GM21367 (cell line): ENCODE results near the gene PALD1.
"Not testable (repeated sequence)": the region's sequence is repeated elsewhere in the genome, so short reads cannot be mapped to it uniquely, and the experiment has no call there.

Experiments
- ATAC-seq: cut with Tn5 transposase; IDR thresholded peaks from one replicate; pipeline ENCODE4 v1.9.1; 2021; ENCODE audit not compliant: unreplicated experiment

Gene PALD1

DNA sequence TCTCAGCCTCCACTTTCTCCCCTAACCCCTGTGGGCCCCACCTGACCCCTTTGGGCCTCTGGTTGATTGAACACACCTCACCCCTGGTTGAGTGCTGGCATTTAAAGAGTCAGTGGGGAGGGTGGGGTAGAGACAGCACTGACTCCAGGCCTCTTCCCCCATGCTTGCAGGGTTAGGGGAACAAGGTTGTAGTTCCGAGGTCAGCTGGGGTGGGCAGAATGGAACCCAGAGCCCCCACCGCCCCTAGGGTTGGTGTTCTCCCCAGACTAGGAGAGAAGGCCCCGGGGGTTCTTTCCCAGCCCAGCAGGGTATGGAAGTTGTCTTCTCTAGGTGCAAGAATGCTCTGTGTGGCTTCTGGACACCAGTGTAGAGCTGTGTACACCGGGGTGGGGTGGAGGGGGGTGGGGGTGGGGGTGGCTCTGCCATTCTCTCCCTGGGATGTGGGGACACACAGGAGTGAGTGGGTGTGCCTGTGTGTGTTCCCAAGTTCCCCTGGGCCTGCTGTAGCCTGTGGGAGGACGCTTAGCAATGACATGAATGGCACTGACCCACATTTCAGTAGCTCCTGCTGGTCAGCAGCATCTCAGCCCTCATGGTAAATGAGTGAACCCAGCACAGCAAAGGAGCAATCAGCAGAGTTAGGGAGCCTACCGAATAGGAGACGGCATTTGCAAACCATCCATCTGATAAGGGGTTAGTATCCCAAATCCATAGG lies 90.4 kb downstream of the PALD1 start:
- no peak for ATAC-seq

DNA sequence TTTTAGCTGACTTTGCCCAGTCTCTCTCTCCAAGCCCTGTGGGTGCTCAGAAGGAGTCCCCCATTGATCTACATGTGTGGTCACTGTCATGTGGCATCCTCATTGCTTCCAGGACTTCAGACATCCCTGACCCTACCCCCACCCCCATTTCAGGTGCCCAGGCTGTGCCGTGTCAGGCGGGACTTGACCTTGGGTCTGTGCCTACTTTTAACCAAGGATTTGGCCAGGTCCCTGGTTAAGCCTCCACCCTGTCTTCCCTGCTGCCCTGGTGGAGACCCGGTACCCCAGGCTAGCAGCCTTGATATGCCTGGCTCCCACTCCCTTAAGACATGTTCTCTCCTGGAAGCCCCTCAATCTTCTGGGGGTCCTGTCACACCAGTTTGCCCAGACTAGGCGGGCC lies 92.7 kb downstream of the PALD1 start:
- no peak for ATAC-seq

DNA sequence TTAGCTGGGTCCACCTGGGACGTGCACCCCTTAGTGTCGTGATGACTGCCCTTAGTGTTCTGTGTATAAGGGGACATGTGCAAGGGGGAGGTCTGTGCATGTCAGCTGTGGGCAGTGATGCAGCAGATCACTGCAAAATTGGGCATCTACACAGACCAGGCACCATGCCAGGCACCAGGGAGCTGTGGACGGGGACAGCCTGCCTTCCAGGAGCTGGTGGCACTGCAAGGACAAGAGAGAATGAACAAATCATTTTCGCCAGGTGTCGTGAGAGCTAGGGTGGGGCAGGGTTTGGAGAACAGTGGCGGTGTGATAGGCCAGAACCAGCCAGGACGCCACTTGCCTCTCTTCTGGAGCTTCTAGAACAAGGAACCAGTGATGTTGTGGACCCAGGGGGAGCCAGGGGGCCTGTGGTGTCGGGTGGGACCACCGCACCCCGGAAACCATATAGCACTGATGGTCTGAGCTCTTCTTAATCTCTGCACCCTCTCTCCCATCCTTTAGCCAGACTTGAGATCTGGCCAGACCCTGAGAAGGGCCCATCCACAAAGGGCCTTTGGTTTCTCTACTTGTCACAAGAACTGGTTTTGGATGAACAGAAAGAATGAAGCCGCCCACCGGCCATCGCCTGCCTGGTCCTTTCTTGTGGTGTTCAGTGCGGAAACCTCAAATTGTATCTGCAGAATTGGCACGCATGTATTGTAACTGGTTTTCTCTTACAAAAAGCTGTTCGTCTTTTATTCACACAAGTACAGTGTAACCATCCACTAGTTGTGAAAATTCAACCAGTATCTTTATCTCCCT lies 93.3 kb downstream of the PALD1 start:
- no peak for ATAC-seq

DNA sequence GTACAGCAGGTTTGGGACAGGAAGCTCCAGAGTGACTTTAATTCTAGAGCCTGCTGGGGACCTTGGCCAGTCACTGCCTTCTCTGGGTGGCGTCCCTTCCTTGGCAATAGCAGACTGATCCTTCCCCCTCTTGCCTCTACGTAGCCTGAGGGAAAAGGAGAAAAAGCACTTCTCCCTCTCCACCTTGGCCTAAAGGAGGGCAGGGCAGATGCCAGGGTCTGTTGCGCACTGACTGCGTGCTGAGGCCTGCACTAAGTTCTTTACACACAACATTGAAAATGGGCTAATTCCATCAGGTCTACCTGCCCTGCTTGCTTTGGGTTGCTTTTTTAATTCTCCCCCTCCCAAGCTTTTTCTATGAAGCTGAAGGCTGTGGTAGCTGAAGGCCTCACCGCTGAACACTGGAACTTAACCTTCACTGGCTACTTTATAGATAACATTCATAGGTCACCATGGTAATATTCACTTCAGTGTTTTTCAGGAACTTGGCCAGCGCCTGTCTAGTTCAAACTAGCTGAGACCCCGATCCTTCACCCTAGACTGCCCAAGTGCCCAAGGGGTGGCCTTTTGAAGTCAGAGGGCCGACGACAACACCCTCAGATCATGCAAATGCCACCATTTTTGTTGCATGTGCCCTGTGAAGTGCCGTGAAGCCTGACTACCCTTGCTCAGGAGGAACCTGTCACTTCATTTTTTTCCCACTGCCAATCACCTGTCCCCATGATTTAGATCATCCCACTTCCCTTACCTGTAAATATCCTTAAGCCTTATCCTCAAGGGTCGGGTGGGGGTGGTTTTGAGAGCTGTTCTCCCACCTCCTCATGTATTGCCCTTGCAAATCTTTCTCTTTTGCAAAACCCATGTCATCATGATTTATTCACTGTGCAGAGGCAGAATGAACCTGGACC lies 95.3 kb downstream of the PALD1 start:
- ATAC-seq: no peak

DNA sequence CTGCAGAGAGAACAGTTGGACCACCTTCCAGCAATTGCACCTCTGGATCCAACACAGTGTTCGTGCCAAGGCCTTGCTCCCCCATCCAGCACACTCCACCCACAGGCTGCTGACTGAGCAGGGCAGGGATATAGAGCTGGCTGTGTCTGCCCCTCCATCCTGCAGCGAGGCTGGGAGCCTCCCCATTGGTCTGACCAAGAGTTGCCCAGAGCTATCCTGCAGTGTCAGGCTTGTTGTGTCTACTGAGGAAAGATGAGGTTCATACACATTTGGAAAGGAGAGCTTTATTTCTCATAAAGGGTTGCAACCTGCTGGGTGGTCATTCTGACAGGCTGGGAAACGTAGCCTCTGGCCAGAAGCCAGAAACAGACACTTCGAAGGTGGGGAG lies 96.9 kb downstream of the PALD1 start:
- no peak for ATAC-seq

DNA sequence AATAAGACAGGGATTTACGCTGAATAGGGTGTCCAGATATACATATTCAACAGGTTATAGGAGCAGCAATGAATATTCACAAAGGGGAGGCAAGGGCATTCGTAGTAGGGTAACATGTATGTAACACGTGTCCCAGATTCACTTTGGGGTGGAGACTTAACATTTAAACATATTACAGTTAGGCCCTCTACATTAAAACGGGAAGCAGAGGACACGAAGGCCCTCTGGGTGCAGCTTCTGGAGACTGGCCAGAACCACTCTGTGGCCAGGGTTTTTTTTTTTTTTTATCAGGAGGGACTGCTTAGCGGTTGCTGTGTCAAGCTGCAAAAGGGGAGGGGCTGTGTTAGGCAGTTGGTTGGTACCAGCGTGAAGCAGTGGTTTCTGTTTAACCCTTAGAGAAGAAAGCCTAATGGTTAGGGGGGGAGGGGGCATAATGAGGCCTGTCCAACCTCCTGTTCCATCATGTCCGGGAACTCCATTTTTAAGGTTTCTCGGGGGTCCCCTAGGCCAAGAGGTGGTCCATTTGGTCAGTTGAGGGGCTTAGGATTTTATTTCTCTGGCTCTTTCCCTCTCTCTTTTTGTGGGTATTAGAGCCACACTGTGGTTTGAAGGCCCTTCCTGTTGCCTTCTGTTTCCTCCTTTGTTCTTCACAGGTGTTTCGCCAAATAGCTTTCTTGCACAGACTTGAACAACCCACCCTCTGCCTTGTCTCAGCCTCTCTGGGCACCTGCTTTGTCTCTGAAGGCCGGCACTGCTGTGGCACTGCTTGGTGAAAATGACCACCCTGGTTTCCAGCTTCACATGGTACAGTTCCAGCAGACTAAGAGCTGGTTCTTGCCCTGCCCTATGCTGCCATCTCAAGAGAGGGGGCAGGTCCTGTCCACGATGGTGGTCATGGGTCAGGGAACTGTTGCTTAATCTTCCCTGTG lies 97.6 kb downstream of the PALD1 start:
- peak; percentile 34 for ATAC-seq

DNA sequence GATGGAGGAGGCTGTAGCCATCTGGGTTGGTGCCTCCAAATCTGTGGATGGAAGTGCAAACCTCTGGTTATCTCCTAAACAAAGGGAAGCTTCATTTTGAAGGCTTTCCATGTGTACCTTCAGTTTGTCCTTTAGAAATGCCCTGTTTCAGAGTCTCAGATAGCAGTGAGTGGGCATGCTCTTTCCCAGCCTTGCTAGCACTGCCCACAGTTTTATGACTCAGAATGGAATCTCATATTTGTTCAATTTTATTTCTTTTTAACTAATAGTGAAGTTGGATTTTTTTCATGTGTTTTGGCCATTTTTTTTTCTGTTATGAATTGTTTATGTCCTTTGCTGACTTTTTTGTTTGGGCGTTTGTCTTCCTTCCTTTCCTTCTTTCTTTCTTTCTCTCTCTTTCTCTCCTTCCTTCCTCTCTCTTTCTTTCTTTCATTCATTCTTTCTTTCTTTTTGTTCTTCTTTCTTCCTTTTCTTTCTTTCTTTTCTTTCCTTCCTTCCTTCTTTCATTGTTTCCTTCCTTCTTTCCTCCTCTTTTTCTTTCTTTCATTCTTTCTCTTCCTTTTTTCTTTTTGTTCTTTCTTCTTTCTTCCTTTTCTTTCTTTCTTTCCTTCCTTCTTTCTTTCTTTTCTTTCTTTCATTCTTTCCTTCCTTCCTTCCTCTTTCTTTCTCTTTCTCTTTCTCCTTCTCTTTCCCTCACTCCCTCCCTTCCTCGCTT lies 98.4 kb downstream of the PALD1 start:
- ATAC-seq: no peak

DNA sequence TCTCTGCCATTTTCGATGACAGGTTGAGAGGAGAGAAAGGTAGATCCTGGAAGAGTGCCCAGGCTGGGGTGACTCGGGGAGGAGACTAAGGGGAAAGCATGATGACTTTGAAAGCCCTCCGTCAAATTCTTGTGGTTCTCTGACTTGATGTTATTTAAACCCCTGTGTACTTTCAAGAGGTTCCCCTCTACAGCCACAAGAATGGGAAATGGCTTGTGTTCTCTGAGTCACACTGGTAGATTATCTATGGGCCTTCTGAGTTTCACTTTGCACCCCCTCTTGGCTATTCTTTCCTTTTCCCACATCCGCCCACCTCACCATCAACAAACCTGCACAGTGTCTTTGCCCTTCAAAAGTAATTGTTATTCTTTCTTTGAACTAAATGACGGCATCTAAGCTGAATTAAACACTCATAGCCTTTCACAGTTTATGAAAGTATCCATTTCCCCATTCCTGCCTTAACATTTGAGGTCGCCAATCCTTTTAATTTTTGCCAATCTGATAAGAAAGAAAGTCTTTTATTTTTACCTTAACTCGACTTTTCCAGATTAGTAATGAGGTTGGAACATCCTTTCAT lies 99.9 kb downstream of the PALD1 start:
- ATAC-seq: peak; percentile 54

DNA sequence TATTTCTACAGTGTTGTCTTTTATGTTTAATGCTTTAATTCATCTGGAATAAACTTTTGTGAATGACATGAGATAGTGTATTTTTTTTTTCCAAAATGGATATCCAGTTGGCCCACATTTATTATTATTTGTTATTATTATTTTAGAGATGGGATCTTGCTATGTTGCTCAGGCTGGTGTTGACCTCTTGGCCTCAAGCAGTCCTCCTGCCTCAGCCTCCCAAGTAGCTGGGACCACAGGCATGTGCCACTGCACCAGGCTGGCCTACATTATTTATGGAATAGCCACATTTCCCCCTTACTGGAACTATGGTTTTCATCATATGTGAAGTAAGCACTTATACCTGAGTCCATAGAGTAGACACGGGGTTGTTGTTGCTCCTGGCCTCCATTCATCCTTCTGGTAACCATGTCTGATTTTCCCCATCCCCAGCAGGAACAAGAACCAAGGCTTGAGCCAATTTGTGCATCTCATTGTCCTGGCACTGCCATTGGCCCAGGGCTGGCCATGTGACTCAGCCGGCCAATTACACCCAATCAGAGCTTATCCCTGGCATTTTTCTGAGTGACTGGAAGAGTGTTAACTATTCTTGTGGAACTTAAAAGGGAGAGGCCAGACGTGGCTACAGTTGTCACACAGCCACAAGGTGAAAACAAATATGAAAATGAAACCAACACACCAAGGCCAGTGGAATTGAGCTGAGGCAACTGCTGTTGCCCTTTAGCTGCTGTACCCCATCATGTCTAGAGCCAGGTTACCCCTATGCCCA lies 100.9 kb downstream of the PALD1 start:
- no peak for ATAC-seq

DNA sequence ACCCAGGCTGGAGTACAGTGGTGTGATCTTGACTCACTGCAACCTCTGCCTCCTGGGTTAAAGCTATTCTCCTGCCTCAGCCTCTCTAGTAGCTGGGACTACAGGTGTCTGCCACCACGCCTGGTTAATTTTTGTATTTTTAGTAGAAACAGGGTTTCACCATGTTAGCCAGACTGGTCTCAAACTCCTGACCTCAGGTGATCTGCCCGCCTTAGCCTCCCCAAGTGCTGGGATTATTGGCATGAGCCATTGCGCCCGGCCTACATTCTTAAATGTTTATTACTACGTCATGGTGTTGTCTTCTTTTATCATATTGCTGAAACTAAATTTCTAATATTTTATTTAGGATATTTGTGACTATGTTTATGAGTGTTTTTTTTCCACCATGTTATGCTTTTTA lies 102.6 kb downstream of the PALD1 start:
- not testable (repeated sequence) for ATAC-seq

DNA sequence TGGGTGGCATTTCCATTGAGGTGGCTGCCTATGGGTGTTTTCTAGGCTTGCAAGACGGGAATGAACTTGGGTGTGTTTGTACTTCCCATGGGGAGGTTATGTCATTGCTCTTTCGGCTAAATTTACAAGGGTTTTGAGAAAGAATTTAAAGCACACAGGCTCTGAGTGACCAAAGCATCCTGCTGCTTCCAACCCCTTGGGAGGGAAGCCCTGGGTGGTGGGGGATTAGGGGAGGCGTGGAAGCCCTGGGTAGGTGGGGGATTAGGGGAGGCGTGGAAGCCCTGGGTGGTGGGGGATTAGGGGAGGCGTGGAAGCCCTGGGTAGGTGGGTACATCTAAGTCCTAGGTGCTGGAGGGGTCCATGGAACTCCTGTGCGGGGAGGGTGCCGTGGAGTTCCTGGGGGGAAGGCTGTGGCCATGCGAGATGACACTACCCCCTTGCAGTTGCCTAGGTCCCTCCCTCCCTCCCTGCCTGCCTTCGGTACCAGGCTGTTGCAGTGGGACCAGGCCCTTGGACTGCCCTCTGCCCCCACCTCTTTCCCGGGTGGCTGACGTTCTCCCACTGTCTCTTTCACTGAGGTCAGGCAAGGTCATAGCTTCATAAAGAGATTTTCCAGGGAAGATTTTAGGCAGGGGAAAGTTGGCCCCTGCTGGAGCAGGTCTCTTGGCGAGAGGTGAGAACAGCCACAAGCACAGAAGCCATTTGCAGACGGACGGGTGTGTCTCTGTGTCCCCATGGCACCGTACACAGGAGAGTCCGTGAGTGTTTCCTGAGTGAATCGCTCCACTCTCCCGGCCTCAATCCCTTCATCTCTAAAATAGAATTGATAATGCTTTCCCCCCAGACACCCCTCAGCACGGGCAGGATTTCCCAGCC lies 104.5 kb downstream of the PALD1 start:
- ATAC-seq: no peak

DNA sequence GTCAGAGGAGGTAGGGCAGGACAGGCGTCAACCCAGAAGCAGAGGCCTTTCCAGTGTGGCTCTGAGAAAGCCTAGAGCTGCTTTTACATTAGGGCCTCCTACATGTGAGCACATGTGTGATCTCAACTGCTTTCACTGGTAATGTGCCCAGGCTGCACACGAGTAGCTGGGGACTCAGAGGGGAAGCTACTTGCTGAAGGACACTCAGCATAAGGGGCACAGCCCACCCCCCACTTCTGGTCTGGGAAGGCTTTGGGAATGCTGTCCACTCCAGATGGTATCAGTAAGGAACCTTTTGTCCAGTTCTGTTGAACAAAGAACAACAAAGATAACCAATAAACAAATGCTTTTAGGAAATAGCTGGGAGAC lies 105.1 kb downstream of the PALD1 start:
- ATAC-seq: no peak

DNA sequence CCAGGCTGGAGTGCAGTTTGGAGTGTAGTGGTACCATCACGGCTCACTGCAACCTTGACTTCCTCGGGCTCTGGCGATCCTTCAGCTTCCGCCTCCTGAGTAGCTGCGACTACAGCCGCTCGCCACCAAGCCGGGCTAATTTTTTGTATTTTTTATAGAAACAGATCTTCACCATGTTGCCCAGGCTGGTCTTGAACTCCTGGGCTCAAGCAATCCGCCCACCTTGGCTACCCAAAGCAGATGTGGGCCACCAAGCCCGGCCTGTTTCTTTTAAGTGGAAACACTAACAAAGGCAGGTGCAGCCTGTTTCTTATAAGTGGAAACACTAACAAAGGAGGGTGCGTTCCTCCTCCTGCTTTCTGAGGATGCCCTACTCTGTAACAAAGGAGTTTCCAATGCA lies 105.8 kb downstream of the PALD1 start:
- no peak for ATAC-seq

DNA sequence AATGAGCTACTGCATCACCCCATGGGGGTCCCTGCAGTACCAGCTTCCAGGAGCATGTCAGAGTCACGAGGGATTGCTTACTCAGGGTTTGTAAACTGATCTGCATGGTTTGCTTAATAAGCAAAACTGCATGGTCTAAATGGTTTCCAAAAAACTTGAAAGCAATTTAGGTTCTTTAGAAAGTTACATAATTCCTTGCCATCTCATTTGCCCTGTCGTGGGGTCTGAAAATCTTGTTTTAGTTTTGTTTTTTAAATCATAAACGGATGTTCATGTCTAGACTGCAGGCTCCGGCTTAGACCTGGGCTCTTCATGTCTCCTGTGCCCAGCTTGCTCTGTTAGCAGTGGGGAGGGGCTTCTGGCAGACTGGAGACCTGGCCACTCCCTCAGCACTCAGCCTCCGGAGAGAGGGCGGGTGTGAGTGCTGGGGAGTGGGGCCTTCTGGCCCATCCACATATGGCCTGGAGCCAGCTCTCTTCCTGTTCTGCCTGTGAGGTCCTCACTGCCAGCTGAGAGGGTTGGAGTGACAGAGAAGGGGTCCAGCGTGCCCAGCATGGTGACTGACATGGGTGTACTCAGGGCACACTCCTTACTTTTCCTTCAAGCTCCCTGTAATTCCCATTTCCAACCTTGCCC lies 106.5 kb downstream of the PALD1 start:
- ATAC-seq: no peak

DNA sequence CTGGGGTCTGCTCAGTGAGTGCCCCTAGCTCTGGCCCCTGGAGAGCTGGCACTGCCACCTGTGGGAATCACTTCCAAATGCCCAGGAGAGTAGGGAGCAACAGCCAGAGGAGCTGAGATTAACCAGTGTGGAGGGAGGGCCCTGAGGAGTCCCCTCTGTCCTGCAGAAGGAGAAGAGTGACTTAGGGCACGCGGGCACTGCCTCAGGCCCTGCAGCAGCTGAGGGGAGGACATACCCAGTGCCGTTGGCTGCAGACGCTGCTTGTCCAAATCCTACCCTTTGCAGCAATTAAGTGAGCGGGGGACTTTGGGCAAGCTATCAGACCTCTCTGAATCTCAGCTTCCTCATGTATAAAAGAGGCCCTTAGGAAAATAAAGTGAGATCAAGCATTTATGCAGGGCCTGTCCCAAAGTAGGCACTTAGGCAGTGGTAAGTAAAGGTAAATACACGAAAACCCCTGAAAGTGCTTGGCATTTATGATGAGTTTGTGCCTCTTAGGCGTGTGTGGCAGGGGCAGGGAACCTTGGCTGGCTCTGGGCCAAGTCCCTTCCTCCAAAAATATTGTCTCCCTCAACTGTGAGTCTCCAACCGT lies 107.1 kb downstream of the PALD1 start:
- no peak for ATAC-seq

DNA sequence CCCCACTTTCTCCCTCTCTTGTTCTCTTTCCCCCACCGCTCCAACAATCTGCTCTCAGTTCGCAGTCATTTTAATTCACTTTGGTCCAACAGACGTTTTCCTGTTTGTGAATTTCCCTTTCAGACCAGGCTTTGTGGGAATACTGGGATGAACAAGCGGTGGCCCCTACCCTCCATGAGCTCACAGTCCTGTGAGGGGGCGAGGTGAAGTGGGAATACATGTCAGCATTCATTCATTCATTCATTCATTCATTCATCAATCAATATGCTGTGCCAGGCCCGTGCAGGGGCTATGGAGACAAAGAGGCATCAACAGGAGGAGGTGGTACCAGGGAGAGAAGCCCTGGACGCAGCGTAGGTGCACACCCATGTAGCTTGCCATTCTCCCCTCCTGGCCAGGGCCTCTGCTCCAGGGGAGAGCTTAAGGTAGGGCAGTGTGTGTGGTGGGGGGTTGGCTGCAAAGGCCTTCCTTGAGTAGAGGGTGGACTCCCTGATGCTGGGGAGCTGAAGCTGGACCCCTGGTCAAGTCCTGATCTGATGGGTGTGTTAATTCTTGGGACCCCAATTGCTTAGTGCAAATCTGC lies 107.9 kb downstream of the PALD1 start:
- ATAC-seq: no peak
